GM10847 (cell line): ENCODE results near the gene ATG7.

Source experiments
- POLR2A ChIP-seq: IDR thresholded peaks from 2 replicates; pipeline ENCODE4 v1.6.1; 2011; ENCODE audit not compliant: insufficient read length; ENCODE audit errors: extremely low read depth

Gene ATG7

DNA sequence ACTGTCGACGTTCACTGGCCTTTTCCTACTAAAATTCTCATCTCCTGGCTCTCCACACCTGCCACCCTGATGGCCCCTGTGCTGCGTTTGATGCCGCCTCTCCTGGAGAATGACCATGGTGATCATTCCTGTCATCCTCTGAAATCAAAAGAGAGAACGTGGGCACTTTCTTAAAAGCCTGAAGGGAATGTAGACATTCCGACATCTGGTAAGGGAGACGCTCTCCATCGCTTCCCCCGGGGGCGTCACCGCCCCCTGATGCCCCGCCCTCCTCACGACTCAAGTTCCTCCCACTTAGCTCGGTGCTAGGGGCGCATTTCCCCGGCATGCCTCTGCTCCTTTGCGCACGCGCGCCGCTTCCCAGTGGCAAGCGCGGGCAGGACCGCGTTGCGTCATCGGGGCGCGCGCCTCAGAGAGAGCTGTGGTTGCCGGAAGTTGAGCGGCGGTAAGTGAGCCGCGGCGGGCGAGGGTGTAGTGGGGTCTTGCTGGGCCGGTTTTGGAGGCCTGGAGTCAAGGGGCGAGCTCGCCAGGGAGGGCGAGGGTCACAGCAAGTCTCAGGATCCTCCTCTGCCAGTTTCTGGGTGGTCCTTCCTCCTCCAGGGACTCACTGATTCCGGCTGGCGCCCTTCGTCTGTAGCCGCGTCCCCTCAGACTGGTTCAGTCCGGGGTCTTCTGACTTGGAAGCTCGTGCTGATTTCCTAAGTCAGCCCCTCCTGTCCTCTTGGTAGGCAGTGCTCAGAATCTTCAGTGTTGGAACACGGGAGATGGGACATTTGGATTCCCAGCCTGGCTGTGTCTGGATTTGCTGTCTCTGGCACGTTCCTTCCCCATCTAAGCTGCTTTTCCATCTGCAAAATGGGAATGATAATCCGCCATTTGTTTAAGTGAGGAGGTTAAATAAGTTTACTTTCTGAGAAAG lies at the start of gene ATG7:
TSS of gene ATG7 (plus strand) at position 412 of the 919 bp plus-strand sequence. CDS start 26,299 bp downstream, outside the sequence.
- TF ChIP-seq POLR2A: peak; percentile 85

- no peak for TF ChIP-seq POLR2A
These were observed 48.2 kb upstream of the ATG7 start for GRCh38 chr3:11224010-11224409.

- TF ChIP-seq POLR2A: no peak
These were observed 47.3 kb upstream of the ATG7 start for GRCh38 chr3:11224870-11225229.

DNA sequence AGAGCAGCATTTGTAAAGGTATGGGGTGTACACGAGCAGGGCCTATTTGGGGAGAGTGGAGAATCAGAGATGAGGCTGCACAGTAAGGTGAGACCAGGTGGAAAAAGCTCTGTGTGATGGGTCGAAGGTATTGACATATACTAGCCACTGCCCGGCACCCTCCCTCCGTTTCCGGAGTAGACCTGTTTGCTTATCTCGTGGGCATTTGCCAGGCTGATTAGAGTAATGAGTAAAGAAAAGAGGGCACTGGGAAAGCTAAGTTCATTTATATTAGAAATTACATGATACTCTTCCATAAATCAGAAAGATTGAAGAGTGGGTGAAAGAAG lies 46.2 kb upstream of the ATG7 start:
- TF ChIP-seq POLR2A: no peak

DNA sequence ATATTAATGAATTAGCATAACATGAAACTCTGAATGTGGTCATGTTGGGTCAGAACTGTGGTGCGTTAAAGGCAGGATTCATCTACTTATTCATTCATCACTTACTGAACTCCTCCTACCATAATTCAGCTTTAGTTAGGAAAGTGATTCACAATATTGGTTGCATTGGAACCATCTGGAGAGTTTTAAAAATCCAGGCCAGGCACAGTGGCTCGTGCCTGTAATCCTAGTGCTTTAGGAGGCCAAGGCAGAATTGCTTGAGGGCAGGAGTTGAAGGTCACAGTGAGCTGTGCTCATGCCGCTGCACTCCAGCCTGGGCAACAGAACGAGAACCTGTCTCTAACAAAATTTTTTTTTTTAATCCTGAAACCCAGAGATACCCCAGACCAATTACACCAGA lies 44.2 kb upstream of the ATG7 start:
- no peak for TF ChIP-seq POLR2A

DNA sequence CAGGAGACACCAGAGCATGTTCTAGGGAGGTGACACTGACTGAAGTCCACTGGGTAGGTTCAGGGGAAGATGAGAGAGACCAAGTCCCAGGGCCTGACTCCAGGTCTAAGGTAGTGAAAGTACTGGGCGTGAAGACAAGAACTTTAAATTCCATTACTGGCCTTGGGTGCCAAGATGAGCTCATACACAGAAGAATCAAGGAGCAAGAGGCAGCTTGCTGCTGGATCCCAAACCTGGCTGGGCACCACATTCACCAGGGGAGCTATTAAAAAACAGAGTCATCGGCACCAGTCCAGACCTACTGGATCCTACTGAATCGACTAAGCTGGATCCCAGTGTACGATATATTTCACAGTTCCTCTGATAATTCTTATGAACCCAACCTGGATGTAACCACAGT lies 42.1 kb upstream of the ATG7 start:
- TF ChIP-seq POLR2A: no peak

GRCh38 chr3:11230832-11231231 lies 41.4 kb upstream of the ATG7 start:
- TF ChIP-seq POLR2A: no peak

GRCh38 chr3:11235385-11235784 lies 36.8 kb upstream of the ATG7 start:
- no peak for TF ChIP-seq POLR2A

- no peak for TF ChIP-seq POLR2A
These were observed 35.4 kb upstream of the ATG7 start for GRCh38 chr3:11236588-11237461.

DNA sequence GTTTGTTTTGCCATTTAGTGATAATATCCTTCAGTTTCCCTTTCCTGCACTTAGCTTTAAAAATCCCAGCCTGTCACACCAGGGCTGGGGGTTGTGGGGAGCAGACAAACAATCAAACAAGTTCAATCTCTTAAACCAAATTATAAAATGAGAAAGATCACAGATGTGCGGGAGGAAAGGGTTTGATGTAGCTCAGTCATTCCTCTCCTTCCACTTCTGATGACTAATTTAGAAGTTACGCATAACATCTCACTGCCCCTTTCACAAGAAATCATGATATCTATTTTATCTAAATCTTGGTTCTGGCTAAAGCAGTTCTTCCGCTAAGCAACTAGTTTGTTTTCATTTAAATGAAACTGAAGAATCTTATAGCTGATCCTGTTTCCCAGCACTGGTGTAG lies 34.1 kb upstream of the ATG7 start:
- no peak for TF ChIP-seq POLR2A

- TF ChIP-seq POLR2A: no peak
These were observed 33.3 kb upstream of the ATG7 start for GRCh38 chr3:11238880-11239279.

DNA sequence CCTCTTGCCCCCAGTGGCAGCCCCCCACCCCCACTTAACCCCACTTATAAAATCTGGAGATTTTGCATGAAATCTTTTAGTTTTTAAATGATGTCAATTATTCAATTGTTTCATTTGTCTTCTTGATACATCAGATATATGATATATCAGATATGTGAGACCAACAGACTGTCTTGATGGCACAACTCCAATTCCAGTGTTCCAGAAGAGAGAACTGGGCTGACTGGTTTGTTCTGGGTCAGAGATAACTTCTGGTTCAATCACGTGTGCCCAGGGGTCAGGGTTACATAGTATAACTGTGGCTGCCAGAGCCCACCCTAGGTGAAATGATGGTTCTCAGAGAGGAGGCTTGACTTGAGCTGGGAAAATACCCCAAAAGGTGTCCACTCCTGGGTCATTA lies 32.4 kb upstream of the ATG7 start:
- TF ChIP-seq POLR2A: no peak

- TF ChIP-seq POLR2A: no peak
These were observed 31.7 kb upstream of the ATG7 start for GRCh38 chr3:11240496-11240895.

DNA sequence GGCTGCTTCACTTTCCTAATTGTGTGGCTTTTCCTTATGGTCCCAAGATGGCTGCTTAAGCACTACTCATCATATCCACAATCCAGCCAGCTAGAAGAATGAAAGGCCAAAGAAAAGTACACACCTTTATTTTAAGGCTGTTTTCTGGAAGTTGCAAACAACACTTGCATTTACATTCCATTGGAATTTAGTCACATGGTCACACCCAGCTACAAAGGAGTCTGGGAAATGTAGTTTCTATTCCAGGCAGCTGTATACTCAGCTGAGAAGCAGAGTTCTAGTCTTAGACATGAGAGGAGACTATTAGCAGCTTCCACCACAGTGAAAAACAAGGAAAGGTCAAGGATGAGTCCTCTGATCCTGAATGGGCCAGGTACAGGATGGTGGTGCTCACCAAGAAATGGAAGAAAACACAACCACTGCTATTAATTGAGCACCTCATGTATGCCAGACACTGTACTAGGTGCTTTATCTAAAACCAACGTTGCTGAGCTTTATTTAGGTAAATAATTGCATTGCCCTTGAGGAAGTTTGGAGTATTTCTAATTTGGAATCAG lies 28.0 kb upstream of the ATG7 start:
- TF ChIP-seq POLR2A: no peak

DNA sequence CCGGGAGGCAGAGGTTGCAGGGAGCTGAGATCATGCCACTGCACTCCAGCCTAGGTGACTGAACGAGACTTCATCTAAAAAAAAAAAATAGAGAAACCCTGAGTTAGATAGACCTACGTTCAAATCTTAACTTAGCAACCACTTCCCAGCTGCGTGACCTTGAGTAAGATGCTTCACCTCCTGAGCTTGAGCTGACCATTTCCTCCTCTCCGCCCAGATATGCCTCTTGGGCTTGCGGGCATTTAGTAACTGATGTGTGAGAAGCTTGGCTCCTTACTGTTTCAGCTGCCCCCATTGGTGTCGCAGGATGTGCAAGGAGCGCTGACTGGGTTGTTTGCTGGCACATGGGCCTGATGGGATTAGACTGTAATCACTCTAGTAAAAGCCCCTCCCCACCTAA lies 26.9 kb upstream of the ATG7 start:
- TF ChIP-seq POLR2A: no peak
